CD4-positive, alpha-beta T cell treated with Interleukin-1 beta for 1 hour (primary cell): Measurements from ENCODE around the gene ZNF525.
"Not testable (repeated sequence)": the region's sequence is repeated elsewhere in the genome, so short reads cannot be mapped to it uniquely, and the experiment has no call there.

Experiments
- DNase-seq, 2 donors: peaks; one replicate each; pipeline ENCODE4 v3.0.0-alpha.2; 2020 to 2022

Gene ZNF525

GRCh38 chr19:53365134-53365898 lies at the start of gene ZNF525:
ZNF525 (plus strand) TSS chr19:53365705; CDS start chr19:53372282, 6,577 bp downstream.
- DNase-seq, result peak; percentile 96 to 97

GRCh38 chr19:53328967-53329366 lies 36.5 kb upstream of the ZNF525 start:
- peak in 1 of 2 donors; percentile 1 for DNase-seq

GRCh38 chr19:53332484-53332883 lies 33.0 kb upstream of the ZNF525 start:
- DNase-seq, result no peak

DNA sequence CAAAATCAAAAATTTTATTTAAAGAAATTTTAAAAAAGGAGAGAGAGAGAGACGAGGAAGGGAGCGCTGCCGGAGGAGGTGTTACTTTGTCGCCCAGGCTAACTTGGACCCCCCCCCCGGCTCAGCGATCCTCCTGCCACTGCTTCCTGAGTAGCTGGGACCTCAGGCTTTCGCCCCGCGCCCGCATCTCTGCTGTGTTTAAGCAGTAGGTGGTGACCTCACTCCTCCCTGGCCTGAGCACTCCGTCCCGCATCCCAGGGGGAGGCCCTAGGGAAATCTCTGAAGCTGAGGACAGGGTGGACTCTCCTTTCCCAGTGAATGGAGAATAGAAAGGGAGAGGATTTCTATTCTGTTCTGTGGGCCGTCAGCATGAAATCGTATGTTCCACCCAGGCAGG lies 32.4 kb upstream of the ZNF525 start:
- DNase-seq, result peak; percentile 12 to 32

GRCh38 chr19:53333463-53334449 lies 31.7 kb upstream of the ZNF525 start, which contains the start of gene ZNF845:
ZNF845 (plus strand) TSS chr19:53333749; CDS start chr19:53341308, 7,559 bp downstream.
- DNase-seq, result peak; percentile 93 to 96

DNA sequence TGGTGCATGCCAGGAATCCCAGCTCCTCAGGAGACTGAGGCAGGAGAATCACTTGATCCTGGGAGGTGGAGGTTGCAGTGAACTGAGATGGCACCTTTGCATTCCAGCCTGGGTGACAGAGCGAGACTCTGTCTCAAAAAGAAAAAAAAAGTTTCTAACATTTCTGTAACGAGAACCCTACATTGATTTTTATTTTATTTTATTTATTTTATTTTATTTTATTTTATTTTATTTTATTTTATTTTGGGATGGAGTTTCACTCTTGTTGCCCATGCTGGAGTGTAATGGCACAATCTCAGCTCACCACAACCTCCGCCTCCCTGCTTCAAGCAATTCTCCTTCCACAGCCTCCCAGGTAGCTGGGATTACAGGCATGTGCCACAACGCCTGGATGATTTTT lies 21.1 kb upstream of the ZNF525 start:
- DNase-seq, result not testable (repeated sequence)

GRCh38 chr19:53355739-53356138 lies 9.8 kb upstream of the ZNF525 start:
- DNase-seq, result no peak

GRCh38 chr19:53357821-53358581 lies 7.5 kb upstream of the ZNF525 start:
- no peak for DNase-seq

GRCh38 chr19:53360056-53360455 lies 5.4 kb upstream of the ZNF525 start:
- DNase-seq, result not testable (repeated sequence)

- DNase-seq, result peak; percentile 30 to 53
Measured at GRCh38 chr19:53365899-53366493, 491 bp downstream of the ZNF525 start.

GRCh38 chr19:53372196-53372595 lies 6.7 kb downstream of the ZNF525 start:
- DNase-seq, result no peak

- DNase-seq, result no peak
Measured at GRCh38 chr19:53374288-53374687, 8.8 kb downstream of the ZNF525 start.

DNA sequence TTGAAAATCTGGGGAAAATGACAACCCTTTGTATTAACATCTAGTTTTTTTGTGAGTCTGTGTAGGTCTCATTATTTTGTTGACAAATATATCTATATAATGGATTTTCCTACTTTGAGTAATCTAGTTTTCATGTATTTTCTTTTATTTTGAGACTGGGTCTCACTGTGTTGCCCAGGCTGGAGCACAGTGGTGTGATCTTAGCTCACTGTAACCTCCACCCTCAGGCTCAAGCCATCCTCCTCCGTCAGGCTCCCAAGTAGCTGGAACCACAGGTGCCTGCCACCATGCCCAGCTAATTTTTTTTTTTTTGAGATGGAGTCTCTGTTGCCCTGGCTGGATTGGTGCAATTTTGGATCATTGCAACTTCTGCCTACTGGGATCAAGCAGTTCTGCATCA lies 9.2 kb downstream of the ZNF525 start:
- no peak for DNase-seq

GRCh38 chr19:53381376-53381775 lies 15.9 kb downstream of the ZNF525 start:
- DNase-seq, result no peak

DNA sequence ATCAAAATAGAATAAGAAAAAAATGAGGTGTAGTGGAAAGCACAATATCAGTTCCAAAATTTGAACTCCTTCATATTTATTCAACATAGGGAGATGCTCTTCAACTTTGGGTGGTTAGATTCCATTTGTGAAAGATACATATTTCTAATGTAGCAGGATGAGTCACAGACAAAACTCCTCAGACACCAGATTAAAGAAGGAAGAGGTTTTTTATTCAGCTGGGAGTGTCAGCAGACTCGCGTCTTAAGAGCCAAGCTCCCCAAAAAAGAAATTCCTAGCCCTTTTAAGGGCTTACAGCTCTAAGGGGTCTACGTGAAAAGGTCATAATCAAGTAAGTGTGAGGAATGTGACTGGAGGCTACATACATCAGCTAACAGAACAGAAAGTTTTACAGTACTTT lies 22.7 kb downstream of the ZNF525 start:
- no peak for DNase-seq

- no peak for DNase-seq
Measured at GRCh38 chr19:53388904-53389303, 23.4 kb downstream of the ZNF525 start.

DNA sequence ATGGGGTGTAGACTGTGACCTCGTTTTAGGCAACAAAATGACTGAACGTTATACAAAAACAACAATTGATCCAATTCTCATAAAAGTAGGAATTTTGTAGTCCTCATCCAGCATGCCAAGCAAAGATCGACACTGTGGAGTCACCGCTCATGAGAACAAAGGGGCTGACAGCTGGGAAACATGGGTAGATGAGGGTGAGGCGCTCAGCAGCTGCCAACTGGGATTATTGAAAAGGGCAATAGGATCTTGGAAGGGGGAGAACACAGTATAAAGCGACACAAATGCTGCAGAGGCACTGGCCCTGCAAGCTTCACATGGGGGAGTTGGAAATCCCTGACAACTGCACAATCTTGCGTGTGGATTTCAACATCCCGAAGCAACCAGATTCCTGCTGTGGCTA lies 24.1 kb downstream of the ZNF525 start:
- DNase-seq, result no peak

DNA sequence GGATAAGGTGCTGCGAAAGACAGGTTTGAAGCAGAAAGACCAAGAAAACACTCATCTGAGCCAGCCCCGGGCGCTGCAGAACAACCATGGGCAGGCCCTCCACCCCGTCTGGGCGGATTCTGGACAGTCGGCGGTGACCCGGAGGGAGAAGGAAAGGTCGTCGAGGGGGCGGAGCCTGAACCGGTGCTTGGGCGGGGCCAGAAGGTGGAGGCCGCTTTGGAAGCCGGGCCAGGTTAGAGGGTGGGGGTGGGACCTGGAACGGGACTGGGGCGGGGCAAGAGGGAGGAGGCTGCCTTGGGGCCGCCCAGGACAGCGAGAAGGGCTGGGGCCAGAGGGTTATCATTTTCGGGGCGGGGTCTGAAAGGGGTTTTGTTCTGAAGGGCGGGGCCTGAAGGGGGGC lies 24.5 kb downstream of the ZNF525 start:
- DNase-seq, result no peak

- DNase-seq, result no peak
Measured at GRCh38 chr19:53394522-53394973, 29.0 kb downstream of the ZNF525 start.

DNA sequence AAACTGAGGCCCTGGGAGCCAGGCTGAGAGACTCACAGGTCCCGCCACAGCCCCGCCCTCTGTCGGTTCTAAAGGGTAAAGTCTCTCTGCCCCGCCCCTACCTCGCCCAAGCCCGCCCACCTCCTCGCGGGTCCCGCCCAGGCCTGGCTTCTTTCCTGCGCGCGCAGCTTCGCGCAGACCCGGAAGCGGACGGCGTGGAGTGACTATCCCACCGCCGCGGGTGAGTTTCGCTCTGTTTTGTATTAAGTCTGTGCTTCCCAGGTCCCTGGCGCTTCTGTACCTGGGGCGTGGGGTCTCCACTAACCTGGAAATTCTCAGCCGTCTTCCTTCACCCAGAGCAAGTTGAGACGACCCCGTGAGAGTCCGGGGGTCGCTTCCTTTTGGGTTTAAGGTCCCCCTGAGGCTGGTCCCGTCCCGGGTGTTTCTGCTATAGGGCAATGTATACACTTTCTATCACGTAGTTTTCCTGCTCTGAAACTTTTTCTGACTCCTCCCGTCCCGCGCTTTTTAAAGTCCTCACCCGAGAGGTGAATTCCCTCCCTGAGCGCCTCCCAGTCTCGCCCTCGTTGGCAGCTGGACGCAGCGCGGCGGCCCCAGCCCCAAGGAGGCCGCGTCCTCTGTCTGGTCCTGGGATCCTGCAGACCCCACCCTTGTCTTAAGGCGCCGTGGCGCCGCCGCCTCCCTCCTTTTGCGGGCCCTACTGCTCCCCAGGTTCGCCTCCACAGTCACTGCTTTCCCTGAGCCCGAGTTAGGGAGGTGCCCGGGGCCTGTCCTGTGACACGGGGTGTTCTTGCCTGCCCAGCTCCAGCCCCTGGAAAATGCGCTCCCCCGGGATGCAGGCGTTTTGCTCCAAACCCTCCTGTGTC lies 29.7 kb downstream of the ZNF525 start, which contains the start of gene ZNF765:
TSS of gene ZNF765 (plus strand) at position 176 of the 866 bp plus-strand sequence. CDS start 2,867 bp downstream, outside the sequence.
- peak; percentile 93 to 96 for DNase-seq
